A673 (cell line): ENCODE results near the gene GRK6. TPM values are rescaled to one million over a fixed set of nuclear protein-coding genes. Genes with fewer than 3 reads are reported as not detected.

Experiments used
- BruUV-seq: library from RNA; stranded (reverse); fragments of 400-500 nt; replicated peaks from 2 replicates; lab custom pipeline; 2021; lab: Mats Ljungman, UMichigan
- CTCF ChIA-PET: fragments of 300-600 bp; sonication (Branson Sonifier 250); formaldehyde crosslinking; loops from one replicate; lab custom pipeline; 2022; ENCODE audit warnings: antibody characterized with exemption; lab: Charles Lee
- POLR2A ChIA-PET: fragments of 300-600 bp; sonication (Branson Sonifier 250); formaldehyde crosslinking; loops from one replicate; lab custom pipeline; 2022; ENCODE audit warnings: antibody characterized with exemption; ENCODE audit not compliant: low non-redundant PET; lab: Charles Lee
- DNase-seq: peaks from one replicate; pipeline ENCODE4 v3.0.0-alpha.2; 2015; ENCODE audit warnings: low spot score
- H3K27ac ChIP-seq: fragments of 200-600 bp; sonication (generic); 2 replicates; pipeline ENCODE4 v1.5.1; 2016; ENCODE audit warnings: mixed run types, low read depth, mild to moderate bottlenecking, mixed read lengths, antibody characterized with exemption, low read length; ENCODE audit not compliant: poor library complexity, severe bottlenecking
- H3K27me3 ChIP-seq: fragments of 200-600 bp; sonication (generic); replicated peaks from 2 replicates; pipeline ENCODE4 v1.6.1; 2017; ENCODE audit warnings: mixed run types, low read depth, mild to moderate bottlenecking, mixed read lengths, antibody characterized with exemption, low read length; ENCODE audit not compliant: insufficient read depth, poor library complexity
- H3K36me3 ChIP-seq: fragments of 200-600 bp; sonication (generic); 2 replicates; pipeline ENCODE4 v1.6.1; 2016; ENCODE audit warnings: mixed run types, mild to moderate bottlenecking, mixed read lengths, antibody characterized with exemption, low read length; ENCODE audit not compliant: insufficient read depth, poor library complexity, severe bottlenecking
- H3K4me1 ChIP-seq: fragments of 200-600 bp; sonication (generic); 2 replicates; pipeline ENCODE4 v1.6.1; 2017; ENCODE audit warnings: mixed run types, mild to moderate bottlenecking, mixed read lengths, antibody characterized with exemption, low read length; ENCODE audit not compliant: insufficient read depth, poor library complexity, severe bottlenecking
- H3K4me3 ChIP-seq: fragments of 200-600 bp; sonication (generic); 2 replicates; pipeline ENCODE4 v1.5.1; 2016; ENCODE audit warnings: low read depth, mixed run types, mild to moderate bottlenecking, mixed read lengths, low read length; ENCODE audit not compliant: poor library complexity, severe bottlenecking
- H3K9me3 ChIP-seq: fragments of 200-600 bp; sonication (generic); 2 replicates; pipeline ENCODE4 v1.6.1; 2016; ENCODE audit warnings: mixed run types, low read depth, mild to moderate bottlenecking, mixed read lengths, antibody characterized with exemption, low read length; ENCODE audit not compliant: poor library complexity, severe bottlenecking
- EZH2 ChIP-seq: fragments of 200-600 bp; sonication (generic); IDR thresholded peaks from 2 replicates; pipeline ENCODE4 v1.6.1; 2017; ENCODE audit warnings: borderline replicate concordance, low read depth, mild to moderate bottlenecking, mixed read lengths, antibody characterized with exemption, low read length; ENCODE audit not compliant: poor library complexity, severe bottlenecking
- intact Hi-C: fragments of 100-400 bp; cut with micrococcal nuclease; formaldehyde crosslinking; loops from one replicate; pipeline ENCODE4 v1.10.0; 2022; ENCODE audit not compliant: unreplicated experiment
- total RNA-seq: library from RNA; stranded (reverse); gene quantifications from 2 replicates; pipeline ENCODE4 v1.2.3, GENCODE V29; 2021
- TF ChIP-seq, protein P1 (sequence below): fragments of 300-800, 200-600 bp; sonication (generic); conservative IDR thresholded peaks from 2 replicates; pipeline ENCODE4 v1.5.1; 2017; ENCODE audit warnings: low read depth, mild to moderate bottlenecking, antibody characterized with exemption, low read length, moderate library complexity, mixed read lengths

The GRK6 gene
- total RNA-seq, 1 experiment from 2014 or later: 32.1 TPM

DNA sequence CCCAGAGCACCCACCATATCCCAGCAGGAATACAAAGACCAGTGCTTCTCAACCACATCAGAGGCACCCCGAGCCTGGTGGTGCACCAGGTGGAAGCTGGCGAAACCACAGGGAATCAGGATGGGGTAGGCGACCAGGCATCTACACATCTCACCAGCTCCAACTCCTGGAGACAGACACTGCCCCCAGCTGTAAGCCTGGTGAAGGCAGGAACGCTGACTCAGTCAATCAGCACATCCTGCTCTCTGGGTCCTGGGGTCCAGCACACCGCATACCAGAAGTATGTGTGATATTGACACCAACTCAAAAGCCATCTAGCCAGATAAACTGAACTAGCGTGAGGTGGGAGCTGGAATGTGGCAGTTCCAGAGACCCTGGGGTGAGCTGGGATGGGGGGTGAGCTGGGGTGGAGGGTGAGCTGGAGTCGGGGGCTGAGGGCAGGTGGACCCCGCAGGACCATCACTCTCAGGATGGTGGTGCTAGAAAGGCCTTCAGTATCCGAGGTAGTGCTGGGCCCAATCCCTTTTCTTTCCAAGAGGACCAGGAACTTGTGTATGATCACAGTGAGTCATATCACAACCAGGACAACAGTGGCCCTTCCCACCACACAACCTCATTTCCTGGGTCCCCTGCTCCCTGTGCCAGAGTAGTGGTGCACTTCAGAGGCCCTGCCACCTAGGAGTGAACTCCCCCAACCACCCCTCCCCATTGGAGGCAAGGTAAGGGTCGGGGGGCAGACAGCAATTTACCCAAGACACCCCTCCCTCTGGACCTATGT is 44.5 kb downstream of the GRK6 start:
- no peak for DNase-seq
- BruUV-seq: TSS peak; percentile 15
- intact Hi-C loops: no loop called here
- Histone ChIP-seq H3K27ac (peak overlapping the region; percentile 86), H3K4me3 (no peak overlapping the region), H3K4me1 (peaks cover 27% of the 10 kb centered on the region), H3K36me3 (peaks cover 41% of the 10 kb centered on the region), H3K9me3 (no peaks in the 10 kb centered on the region), H3K27me3 (no peaks in the 10 kb centered on the region)
- ChIA-PET POLR2A (no interaction called here), CTCF (no interaction called here)
- no peak for TF ChIP-seq EZH2
- TF ChIP-seq, protein P1, sequence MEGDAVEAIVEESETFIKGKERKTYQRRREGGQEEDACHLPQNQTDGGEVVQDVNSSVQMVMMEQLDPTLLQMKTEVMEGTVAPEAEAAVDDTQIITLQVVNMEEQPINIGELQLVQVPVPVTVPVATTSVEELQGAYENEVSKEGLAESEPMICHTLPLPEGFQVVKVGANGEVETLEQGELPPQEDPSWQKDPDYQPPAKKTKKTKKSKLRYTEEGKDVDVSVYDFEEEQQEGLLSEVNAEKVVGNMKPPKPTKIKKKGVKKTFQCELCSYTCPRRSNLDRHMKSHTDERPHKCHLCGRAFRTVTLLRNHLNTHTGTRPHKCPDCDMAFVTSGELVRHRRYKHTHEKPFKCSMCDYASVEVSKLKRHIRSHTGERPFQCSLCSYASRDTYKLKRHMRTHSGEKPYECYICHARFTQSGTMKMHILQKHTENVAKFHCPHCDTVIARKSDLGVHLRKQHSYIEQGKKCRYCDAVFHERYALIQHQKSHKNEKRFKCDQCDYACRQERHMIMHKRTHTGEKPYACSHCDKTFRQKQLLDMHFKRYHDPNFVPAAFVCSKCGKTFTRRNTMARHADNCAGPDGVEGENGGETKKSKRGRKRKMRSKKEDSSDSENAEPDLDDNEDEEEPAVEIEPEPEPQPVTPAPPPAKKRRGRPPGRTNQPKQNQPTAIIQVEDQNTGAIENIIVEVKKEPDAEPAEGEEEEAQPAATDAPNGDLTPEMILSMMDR: no peak

DNA sequence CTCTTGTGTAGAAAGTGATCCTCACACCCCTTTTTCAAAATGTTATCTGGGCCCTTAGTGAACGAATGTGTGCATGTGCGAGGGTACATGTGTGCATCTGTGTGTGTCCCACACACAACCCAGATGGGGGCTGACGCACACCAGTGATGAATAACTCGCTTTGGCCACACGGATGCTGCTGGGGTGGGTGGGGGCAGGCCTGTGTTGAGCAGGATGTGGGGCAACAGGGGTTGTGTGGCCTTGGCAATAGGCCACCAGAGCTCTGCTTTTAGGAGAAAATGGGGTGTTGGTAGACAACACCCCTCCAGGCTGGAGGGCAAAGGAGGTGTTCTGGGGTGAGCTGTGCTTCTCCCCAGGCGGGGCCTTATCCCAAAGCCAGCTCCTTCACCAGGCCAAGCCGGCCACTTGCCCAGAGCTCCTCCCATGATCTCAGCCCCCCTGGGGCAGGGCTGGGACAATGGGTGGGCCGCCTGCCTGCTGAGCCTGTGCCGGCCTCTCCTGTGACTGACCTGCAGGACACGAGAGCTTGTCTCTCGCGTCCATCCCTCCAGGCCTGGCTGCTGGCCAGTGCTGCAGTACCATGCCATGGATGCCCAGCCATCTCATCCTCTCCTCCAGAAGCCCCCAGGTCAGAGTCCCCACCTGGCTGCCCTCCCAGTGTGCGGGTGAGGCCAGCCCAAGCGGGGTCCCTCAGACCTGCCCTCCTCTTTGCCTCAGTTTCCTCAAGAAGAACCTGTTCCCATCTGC is 45.3 kb downstream of the GRK6 start:
- H3K27ac ChIP-seq: peak overlapping the region; percentile 86
- H3K4me1 ChIP-seq: peaks cover 27% of the 10 kb centered on the region
- peak overlapping the region; percentile 96 for H3K4me3 ChIP-seq
- no peaks in the 10 kb centered on the region for H3K27me3 ChIP-seq
- TF ChIP-seq, protein P1: no peak
- TF ChIP-seq EZH2: no peak
- BruUV-seq: no TSS peak
- ChIA-PET CTCF (interaction anchor here (1.0 kb wide), 1 partner anchor 16 kb away, joined by 3 read pairs; no protein-coding TSS in a partner anchor), POLR2A (no interaction called here)
- no peak for DNase-seq
- no peaks in the 10 kb centered on the region for H3K9me3 ChIP-seq
- H3K36me3 ChIP-seq: peaks cover 33% of the 10 kb centered on the region
- intact Hi-C loops: no loop called here

DNA sequence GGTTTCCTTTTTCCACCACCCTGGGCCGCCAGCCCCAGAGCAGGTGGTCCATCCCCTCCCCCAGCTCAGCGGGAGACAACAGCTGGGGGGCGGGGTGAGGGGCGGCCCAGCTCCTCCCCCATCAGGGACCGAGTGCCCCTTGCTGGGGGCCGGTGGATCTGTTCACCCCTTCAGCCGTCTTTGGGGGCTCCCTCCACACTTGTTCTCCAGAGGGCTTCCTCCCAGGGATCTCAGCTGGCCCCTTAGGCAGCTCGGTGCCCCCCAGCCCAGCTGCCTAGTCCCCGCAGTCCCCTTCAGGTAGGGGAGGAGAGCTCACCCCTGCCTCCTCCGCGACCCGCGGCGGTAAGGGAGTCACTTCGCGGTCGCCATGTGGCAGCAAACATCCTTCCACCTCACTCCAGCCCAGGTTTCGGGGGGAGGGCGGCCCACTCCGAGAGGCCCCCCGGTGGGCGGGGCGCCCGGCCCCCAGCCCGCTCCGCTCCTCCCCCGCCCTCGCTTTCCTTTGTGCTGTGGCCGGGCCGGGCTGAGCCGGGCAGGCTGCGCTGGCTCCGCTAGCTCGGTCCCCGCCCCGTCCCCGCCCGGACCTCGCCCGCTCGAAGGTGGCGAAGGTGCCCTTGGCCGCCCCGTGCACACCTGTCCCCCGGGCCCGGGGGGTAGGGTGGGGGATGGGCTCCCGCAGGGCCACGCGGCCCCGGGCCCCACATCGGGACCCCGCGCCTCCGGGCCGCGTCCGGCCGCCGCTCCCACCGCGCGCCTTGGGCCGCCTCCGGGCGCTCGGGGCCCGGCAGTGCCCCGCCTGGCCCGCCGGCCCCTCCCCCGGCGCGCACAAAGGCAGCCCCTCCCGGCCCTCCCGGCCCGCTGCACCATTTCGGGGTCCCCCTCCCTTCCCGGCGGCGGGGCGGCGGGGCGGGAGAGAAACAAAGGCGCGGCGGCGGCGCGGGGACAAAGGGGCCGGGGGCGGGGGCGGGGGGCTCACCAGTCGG is 46.3 kb downstream of the GRK6 start:
- ChIA-PET POLR2A (no interaction called here), CTCF (interaction anchor here (1.0 kb wide), 1 partner anchor 17 kb away, joined by 3 read pairs; no protein-coding TSS in a partner anchor)
- intact Hi-C loops: no loop called here
- peaks cover 23% of the 10 kb centered on the region for H3K36me3 ChIP-seq
- TF ChIP-seq, protein P1: no peak
- TF ChIP-seq EZH2: no peak
- peak; percentile 54 for DNase-seq
- no TSS peak for BruUV-seq
- peak overlapping the region; percentile 86 for H3K27ac ChIP-seq
- H3K9me3 ChIP-seq: no peaks in the 10 kb centered on the region
- peak overlapping the region; percentile 96 for H3K4me3 ChIP-seq
- H3K27me3 ChIP-seq: no peaks in the 10 kb centered on the region
- peaks cover 27% of the 10 kb centered on the region for H3K4me1 ChIP-seq
